ENCODE results near the gene LCN1.

LCN1 gene

DNA sequence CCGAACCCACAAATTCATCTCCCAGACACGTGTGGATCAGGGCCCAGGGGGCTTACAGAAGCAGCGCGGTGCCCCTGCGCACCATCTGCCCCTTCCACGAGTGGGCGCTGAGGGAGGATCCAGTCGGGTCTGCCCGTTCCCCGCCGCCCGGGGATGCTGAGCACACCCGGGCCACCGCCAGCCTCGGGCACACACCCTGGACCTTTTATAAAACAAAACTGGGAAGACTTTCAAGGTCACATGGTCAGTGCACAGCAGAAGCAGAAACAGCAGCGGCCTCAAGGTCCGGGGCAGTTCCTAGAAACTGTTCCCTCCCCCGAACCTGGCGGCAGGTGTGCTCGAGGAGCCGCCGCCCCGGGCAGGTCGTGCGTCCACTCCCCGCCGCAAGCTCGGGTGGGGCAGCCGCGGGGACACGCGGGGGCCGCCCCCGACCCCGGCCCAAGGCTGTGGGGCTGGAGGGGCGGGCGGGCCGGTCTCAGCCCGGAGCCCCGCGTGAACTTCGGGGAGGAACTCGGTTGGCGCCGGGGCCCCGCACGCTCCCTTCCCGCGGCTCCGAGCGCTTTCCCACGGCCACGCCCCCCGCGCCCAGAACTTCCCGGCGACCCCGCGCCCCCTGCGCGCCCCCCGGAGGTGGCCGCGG, 42.3 kb upstream of the LCN1 start:
- peak; percentile 16 to 38 for DNase-seq (ENCODE audit: low read depth in 2 of 2)
- TF ChIP-seq, protein P1, sequence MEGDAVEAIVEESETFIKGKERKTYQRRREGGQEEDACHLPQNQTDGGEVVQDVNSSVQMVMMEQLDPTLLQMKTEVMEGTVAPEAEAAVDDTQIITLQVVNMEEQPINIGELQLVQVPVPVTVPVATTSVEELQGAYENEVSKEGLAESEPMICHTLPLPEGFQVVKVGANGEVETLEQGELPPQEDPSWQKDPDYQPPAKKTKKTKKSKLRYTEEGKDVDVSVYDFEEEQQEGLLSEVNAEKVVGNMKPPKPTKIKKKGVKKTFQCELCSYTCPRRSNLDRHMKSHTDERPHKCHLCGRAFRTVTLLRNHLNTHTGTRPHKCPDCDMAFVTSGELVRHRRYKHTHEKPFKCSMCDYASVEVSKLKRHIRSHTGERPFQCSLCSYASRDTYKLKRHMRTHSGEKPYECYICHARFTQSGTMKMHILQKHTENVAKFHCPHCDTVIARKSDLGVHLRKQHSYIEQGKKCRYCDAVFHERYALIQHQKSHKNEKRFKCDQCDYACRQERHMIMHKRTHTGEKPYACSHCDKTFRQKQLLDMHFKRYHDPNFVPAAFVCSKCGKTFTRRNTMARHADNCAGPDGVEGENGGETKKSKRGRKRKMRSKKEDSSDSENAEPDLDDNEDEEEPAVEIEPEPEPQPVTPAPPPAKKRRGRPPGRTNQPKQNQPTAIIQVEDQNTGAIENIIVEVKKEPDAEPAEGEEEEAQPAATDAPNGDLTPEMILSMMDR (IDR thresholded peaks at IDR 0.05; ENCODE audit: low read depth, low read length), result peak; percentile 3
- H3K4me3 ChIP-seq (replicated peaks in 1 of 2; ENCODE audit: low read depth in 2 of 2, low read length in 2 of 2), result peak overlapping the region; percentile 29 to 47

DNA sequence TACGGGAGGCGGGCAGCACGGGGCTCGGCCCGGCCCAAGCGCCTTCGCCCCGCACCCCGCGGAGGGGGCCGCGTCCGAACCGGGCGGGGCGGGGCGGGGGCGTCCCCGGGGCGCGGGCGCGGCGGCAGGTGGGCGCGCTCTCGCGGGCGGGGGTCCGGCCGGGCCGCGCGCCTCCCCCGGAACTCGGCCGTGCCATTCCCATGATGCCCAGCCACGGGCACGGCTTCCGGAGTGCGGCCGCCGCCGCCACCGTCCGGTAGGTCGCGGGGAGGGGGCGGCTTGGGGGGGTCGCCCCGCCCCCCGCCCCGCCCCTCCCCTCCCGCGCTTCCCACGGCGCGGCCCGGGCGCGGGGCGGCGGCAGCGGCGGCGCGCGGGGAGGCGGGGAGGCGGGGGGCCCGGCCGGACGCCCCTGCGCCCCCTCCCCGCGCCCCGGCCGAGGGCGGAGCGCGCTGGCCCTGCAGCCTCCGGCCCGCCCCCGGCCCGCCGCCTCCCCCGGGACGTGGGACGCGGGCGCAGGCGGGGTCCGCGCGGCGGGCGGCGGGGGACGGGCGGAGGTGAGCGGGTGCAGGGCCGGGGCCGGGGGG, 41.7 kb upstream of the LCN1 start, which contains the start of gene PPP1R26:
Gene PPP1R26, plus strand, starts transcription at position 314 of the 584 bp plus-strand sequence. CDS start 4,729 bp downstream, outside the sequence.
- no peak for DNase-seq (ENCODE audit: low read depth in 2 of 2)
- peak within 1 kb of the TSS; percentile 73 to 80 for H3K4me3 ChIP-seq (replicated peaks in 1 of 2; ENCODE audit: low read depth in 2 of 2, low read length in 2 of 2)
- TF ChIP-seq, protein P1 (IDR thresholded peaks at IDR 0.05; ENCODE audit: low read depth, low read length), result no peak

DNA sequence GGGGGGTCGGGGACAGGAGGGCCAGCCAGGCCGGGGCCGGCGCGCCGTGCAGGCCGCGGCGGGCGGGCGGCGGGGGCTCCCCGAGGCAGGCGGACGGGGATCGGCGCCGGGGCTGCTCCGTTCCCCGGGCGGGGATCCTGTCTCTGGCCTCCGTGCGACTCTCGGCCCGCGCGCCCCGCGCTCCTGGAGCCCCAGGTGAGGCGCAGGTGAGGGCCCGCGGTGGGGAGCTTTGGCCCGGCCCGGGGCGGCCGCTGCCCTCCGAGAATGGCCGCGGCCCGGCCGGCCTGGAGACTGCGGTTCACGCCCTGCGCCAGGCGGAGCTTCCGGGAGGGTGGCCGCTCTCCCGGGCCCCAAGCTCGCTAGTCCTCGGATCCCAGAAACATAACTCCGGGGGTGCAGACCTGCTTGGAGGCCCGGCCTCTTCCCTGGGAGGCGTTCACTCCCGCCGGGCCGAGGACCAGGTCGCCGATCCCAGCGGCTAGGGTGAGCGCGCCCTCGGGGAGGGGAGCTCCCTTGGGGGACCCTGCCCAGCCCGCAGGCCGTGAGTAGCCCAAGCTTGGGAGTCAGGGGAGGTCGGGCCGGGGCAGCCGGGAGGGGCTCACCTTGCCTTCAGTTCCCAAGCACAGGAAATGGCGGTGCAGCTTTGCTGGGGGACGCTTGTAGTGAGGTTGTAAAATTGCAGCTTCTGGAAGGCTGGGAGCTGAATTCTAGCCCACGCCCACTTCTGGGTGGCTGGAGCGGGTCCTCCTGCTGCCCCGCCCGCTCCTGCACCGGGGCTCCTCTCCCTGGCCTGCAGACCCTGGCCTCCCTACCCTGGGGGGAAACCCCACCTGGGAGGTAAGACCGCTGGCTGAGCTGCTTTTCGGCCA, 40.9 kb upstream of the LCN1 start:
- peak; percentile 36 to 37 for DNase-seq (ENCODE audit: low read depth in 2 of 2)
- peak overlapping the region; percentile 73 to 80 for H3K4me3 ChIP-seq (replicated peaks in 1 of 2; ENCODE audit: low read depth in 2 of 2, low read length in 2 of 2)
- TF ChIP-seq, protein P1 (IDR thresholded peaks at IDR 0.05; ENCODE audit: low read depth, low read length), result no peak

GRCh38 chr9:135480940-135481310, 40.3 kb upstream of the LCN1 start:
- DNase-seq (ENCODE audit: low read depth in 2 of 2), result no peak
- H3K4me3 ChIP-seq (replicated peaks in 1 of 2; ENCODE audit: low read depth in 2 of 2, low read length in 2 of 2), result peak overlapping the region; percentile 73 to 80
- TF ChIP-seq, protein P1 (IDR thresholded peaks at IDR 0.05; ENCODE audit: low read depth, low read length), result no peak

GRCh38 chr9:135482015-135482754, 39.1 kb upstream of the LCN1 start:
- TF ChIP-seq, protein P1 (IDR thresholded peaks at IDR 0.05; ENCODE audit: low read depth, low read length), result no peak
- H3K4me3 ChIP-seq (replicated peaks in 1 of 2; ENCODE audit: low read depth in 2 of 2, low read length in 2 of 2), result no peak overlapping the region
- no peak for DNase-seq (ENCODE audit: low read depth in 2 of 2)

Data from cardiac fibroblast (primary cell).